ENCODE measurements around the gene CCDC15.
"Not testable (repeated sequence)": the region's sequence is repeated elsewhere in the genome, so short reads cannot be mapped to it uniquely, and the experiment has no call there.

The CCDC15 gene

GRCh38 chr11:125001079-125001778 lies 47.2 kb downstream of the CCDC15 start:
- no peak for DNase-seq (ENCODE audit: low spot score)

GRCh38 chr11:125001849-125002248 lies 47.8 kb downstream of the CCDC15 start:
- no peak for DNase-seq (ENCODE audit: low spot score)

- DNase-seq (ENCODE audit: low spot score): no peak
Measured at GRCh38 chr11:125005491-125005890, 51.5 kb downstream of the CCDC15 start.

GRCh38 chr11:125016413-125016812 lies 62.4 kb downstream of the CCDC15 start:
- DNase-seq (ENCODE audit: low spot score): no peak

- no peak for DNase-seq (ENCODE audit: low spot score)
Measured at GRCh38 chr11:125020342-125020741, 66.3 kb downstream of the CCDC15 start.

- DNase-seq (ENCODE audit: low spot score): peak; percentile 3
Measured at GRCh38 chr11:125022551-125022950, 68.5 kb downstream of the CCDC15 start.

- DNase-seq (ENCODE audit: low spot score): no peak
Measured at GRCh38 chr11:125025968-125026367, 72.0 kb downstream of the CCDC15 start.

GRCh38 chr11:125029431-125029830 lies 75.4 kb downstream of the CCDC15 start:
- not testable (repeated sequence) for DNase-seq (ENCODE audit: low spot score)

GRCh38 chr11:125036933-125037332 lies 82.9 kb downstream of the CCDC15 start:
- DNase-seq (ENCODE audit: low spot score): peak; percentile 53

- no peak for DNase-seq (ENCODE audit: low spot score)
Measured at GRCh38 chr11:125049164-125049792, 95.3 kb downstream of the CCDC15 start.

GRCh38 chr11:125052047-125052446 lies 98.0 kb downstream of the CCDC15 start:
- DNase-seq (ENCODE audit: low spot score): no peak

GRCh38 chr11:125053167-125053566 lies 99.2 kb downstream of the CCDC15 start:
- no peak for DNase-seq (ENCODE audit: low spot score)

- no peak for DNase-seq (ENCODE audit: low spot score)
Measured at GRCh38 chr11:125055107-125055715, 101.2 kb downstream of the CCDC15 start.

- not testable (repeated sequence) for DNase-seq (ENCODE audit: low spot score)
Measured at GRCh38 chr11:125056111-125056510, 102.1 kb downstream of the CCDC15 start.

GRCh38 chr11:125056931-125057692 lies 103.1 kb downstream of the CCDC15 start:
- DNase-seq (ENCODE audit: low spot score): no peak

GRCh38 chr11:125057693-125058016 lies 103.7 kb downstream of the CCDC15 start:
- DNase-seq (ENCODE audit: low spot score): no peak

- DNase-seq (ENCODE audit: low spot score): no peak
Measured at GRCh38 chr11:125061281-125061680, 107.3 kb downstream of the CCDC15 start.

- no peak for DNase-seq (ENCODE audit: low spot score)
Measured at GRCh38 chr11:125062218-125062930, 108.4 kb downstream of the CCDC15 start.

GRCh38 chr11:125062931-125063428 lies 109.0 kb downstream of the CCDC15 start, which contains the start of gene SLC37A2:
Gene SLC37A2 (plus strand): TSS chr11:125063305. CDS start chr11:125063368, 63 bp downstream.
- peak; percentile 95 for DNase-seq (ENCODE audit: low spot score)

GRCh38 chr11:125063429-125064043 lies 109.5 kb downstream of the CCDC15 start:
- DNase-seq (ENCODE audit: low spot score): peak; percentile 19

GRCh38 chr11:125064070-125064469 lies 110.1 kb downstream of the CCDC15 start:
- no peak for DNase-seq (ENCODE audit: low spot score)

Data from AG20443 (cell line).